ENCODE results near the gene BASP1.
"Not testable (repeated sequence)": the region's sequence is repeated elsewhere in the genome, so short reads cannot be mapped to it uniquely, and the experiment has no call there.

Gene BASP1

GRCh38 chr5:17257705-17258273, 40.4 kb downstream of the BASP1 start:
- no peak for DNase-seq

DNA sequence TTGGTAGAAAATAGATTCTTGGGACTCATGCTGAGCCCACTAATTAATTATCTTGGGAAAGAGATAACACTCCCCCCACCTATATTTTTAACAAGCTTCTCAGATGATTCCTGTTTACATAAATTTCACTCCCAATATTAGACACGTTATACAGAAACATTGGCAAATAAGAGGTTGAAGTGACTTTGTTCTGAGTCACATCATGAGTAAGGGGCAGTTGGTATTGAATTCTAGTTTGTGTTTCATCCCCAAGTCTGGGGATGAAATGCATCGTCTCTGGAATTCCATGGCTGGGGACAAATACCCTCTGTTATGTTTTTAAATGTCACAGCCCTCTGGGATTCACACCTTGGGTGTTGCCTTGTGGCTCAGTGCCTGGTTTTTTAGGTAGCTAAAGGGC, 41.0 kb downstream of the BASP1 start:
- DNase-seq = no peak

GRCh38 chr5:17259012-17259411, 41.6 kb downstream of the BASP1 start:
- DNase-seq = not testable (repeated sequence)

DNA sequence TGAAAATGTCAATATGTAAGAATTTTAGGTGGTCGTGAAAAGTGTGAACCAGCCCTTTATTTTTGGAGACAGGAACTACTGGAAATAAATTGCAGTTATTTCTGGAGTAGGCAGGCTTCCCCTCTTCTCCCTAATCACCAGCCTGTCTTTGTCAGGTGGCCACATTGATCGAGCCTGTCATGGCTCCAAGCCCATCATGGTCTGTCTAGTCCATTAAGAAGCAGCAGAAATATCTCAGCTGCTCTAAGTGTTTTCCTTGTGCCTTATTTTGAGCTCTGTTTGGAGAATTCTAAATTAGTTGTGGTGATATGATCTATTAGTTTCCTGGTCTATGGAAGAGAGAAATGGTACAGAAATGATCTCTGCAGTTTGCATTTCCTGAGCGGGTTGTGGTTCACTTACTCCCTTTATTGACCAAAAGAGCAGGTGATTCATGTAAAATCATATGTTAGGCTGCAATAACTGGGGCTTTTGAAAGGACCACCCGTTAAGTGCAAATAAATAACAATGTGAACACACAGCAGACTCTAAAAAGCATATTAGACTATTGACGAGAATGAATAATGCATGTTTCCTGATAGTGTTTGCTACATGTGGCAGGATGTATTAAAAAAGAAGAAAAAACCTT, 42.3 kb downstream of the BASP1 start:
- DNase-seq = no peak

GRCh38 chr5:17260549-17260948, 43.1 kb downstream of the BASP1 start:
- no peak for DNase-seq

GRCh38 chr5:17261075-17261474, 43.6 kb downstream of the BASP1 start:
- DNase-seq = no peak

DNA sequence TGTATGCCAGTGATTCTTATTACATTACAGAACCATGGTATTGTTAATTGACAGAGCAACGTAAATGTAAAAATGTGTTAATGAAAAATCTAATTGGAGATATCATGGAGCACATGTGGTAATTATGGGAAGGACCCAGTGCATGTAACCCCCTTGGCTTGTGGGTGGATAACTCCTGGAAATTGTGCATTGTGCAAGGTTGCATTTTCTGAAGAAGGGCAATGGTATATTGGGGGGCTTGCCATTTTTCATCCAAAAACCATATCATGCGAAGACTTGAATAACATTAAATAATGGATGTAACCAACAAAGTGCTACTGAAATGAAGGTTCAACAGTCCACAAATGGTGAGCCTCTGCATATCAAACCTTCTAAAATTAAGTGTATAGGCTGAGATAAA, 47.6 kb downstream of the BASP1 start:
- no peak for DNase-seq

GRCh38 chr5:17267106-17267505, 49.7 kb downstream of the BASP1 start:
- DNase-seq = no peak

DNA sequence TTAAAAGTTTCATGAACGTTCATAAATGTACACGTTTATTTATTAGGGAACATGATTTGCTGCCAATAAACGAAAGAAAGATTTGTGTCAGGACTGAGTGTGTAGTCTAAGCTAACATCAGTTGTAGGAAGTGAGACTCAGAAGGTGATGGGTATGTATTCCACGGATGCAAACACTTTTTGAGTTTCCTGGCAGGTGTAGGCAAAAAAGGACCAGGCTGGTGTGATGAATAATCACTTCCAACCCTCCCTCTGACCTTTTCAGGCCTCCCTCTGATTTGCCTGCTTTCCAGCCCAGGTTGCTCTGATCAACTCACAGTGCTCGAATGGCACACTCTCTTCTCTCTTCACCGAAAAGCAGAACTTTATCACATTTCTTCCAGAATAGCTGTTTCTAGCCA, 51.8 kb downstream of the BASP1 start:
- DNase-seq = no peak

- DNase-seq = no peak
Observed at GRCh38 chr5:17272111-17272510, 54.7 kb downstream of the BASP1 start.

- DNase-seq = no peak
Observed at GRCh38 chr5:17275289-17276158, 58.1 kb downstream of the BASP1 start.

DNA sequence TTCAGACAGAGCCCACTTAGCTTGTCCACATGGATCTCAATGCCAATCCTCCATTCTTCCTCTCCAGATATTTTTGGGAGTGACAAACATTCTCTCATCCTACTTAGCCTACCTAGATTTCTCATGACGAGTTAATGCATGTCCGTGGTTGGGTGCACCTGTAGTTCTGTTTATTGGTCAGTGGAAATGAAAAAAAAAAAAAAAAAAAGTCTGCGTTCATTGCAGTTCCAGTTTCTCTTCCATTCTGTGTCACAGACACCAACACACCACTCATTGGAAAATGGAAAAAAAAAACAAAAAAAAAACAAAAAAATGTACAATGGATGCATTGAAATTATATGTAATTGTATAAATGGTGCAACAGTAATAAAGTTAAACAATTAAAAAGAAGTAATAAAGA, 59.0 kb downstream of the BASP1 start:
- DNase-seq = no peak

DNA sequence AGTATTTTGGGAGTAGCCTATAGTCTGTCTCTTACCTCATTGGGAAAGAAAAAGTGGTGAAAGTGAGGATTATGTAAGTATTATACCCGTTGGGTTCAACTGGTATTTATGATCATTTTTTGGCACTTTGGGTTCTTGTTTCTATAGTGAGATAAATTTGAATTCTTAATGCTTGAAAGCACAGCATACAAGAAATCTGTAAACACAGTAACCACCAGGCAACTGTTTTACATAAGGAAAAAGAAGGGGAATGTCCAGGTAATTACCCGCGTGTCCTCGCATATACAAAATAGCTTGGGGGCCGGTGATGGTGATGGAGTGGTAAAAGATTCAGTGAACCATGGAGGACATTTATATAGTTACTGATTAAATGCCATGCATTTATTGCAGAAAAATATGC, 60.5 kb downstream of the BASP1 start:
- no peak for DNase-seq

DNA sequence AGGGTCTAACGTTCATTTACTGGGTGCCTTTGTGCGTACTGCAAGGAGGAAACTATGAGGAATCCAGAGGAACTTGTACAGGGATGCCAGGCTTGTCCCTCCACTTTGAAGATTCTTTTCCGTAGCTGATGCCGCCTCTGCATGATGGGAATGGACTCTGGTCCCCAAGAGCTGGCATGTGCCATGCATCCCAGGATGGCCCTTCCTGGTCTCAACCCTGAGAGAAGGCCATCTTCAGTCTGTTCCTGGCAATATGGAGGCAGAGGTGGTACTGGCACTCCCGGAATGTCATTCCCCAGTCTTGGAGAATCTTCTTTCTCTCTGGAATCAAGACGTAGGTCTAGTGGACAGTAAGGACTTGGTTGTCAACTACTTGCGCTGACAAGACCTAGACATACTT, 61.5 kb downstream of the BASP1 start:
- DNase-seq = no peak

- DNase-seq = no peak
Observed at GRCh38 chr5:17279487-17279886, 62.1 kb downstream of the BASP1 start.

DNA sequence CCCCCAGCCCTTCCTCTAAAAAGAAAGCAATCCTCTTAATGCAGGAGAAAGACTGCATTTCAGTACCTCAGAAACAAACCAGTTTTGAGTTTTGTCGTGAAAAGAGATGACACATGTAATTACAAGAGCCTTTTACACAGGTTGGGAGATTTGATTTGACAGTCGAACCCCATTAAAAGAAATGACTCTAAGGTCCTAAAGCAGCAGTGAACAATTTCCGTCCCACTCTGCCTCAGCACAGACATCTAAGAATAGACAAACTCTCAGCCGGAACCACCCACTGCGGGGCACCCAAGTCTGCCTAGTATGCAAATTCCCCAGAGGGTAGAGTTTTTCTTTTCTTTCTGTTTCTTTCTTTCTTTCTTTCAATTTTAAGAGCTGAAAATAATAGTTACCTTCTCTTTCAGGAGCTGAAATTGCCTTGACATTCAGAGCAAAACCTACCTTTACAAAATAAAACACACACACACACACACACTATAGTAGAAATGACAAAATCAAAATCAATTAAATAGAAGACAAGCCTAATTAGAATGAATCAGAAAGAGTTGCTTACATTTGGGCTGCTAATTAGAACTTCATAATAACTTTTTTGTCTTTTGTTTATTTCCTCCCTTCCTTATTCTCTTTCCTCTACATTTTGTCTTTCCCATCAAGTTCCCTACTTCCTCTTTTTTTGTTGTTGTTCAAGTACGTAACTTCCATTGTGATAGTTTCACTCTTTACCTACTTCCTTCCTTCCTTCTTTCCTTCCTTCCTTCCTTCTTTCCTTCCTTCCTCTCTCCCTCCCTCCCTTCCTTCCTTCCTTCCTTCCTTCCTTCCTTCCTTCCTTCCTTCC, 65.1 kb downstream of the BASP1 start:
- DNase-seq = peak; percentile 52 to 56

DNA sequence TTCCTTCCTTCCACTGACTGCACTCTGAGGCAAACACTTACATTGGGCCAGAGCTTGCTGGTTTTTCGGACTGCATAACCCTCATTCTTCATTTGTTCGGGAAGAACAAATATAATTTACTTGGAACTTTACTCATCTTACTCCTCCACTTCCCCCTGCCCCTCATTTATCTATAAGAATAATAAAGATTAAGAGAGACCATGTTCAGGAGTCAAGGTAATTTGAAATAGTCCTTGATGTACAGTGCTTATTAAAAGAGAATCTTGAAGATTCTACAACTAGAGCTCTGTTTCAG, 65.6 kb downstream of the BASP1 start:
- DNase-seq = no peak

- DNase-seq = no peak
Observed at GRCh38 chr5:17287501-17288155, 70.2 kb downstream of the BASP1 start.

DNA sequence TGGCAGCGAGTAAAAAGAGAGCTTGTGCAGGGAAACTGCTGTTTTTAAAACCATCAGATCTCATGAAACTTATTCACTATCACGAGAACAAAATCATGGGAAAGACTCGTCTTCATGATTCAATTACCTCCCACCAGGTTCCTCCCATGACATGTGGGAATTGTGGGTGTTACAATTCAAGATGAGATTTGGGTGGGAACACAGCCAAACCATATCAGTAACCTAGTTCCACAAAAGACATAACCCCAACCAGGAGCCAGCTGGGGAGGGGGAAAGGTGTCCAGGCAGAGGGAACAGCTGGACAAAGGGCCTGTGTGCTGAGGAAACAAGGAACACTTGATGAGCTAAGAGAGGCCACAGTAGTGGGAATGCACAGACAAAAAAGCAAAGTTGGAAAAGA, 71.1 kb downstream of the BASP1 start:
- no peak for DNase-seq

- no peak for DNase-seq
Observed at GRCh38 chr5:17289681-17290539, 72.5 kb downstream of the BASP1 start.

- no peak for DNase-seq
Observed at GRCh38 chr5:17290540-17290974, 73.1 kb downstream of the BASP1 start.
